ENCODE data around the gene DDX49. TPM values are rescaled to one million over a fixed set of nuclear protein-coding genes. Genes with fewer than 3 reads are reported as not detected.

The DDX49 gene
- total RNA-seq, 1 donor from 2014 or later: 53.6 TPM

DNA sequence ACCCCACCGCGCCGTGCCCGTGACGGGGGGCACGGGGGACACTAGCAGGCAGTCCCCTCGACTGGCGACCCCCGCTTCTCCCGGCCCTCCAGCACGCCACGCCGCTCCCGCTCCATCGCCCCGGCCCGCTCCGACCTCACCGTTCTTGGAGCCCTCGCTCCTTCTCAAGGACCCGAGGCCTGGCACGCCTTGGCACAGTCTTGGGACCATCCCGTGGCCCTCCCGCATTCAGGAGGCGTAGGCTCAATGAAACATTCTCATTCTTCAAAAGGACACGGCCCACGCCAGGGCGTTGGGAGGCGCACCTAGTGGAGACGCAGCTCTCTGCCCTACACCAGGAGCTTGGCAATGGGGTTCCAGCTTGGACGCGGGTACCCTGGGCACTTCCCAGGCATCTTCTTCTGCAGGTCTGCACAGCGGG lies 23.1 kb upstream of the DDX49 start:
- H3K4me3 Mint-ChIP-seq: peak overlapping the region; percentile 79

GRCh38 chr19:18897094-18898029 lies 22.2 kb upstream of the DDX49 start:
- Mint-ChIP-seq H3K27me3 (peaks cover 20% of the 10 kb centered on the region), H3K9me3 (no peaks in the 10 kb centered on the region), H3K4me1 (peaks cover 18% of the 10 kb centered on the region), H3K27ac (peak overlapping the region; percentile 4), H3K36me3 (ENCODE audit: low read depth) (peaks cover 26% of the 10 kb centered on the region), H3K4me3 (peak overlapping the region; percentile 2)
- POLR2A ChIA-PET: no interaction called here
- ATAC-seq (ENCODE audit: low read depth) (no peak), DNase-seq (no peak)
- TF ChIP-seq, protein P1, sequence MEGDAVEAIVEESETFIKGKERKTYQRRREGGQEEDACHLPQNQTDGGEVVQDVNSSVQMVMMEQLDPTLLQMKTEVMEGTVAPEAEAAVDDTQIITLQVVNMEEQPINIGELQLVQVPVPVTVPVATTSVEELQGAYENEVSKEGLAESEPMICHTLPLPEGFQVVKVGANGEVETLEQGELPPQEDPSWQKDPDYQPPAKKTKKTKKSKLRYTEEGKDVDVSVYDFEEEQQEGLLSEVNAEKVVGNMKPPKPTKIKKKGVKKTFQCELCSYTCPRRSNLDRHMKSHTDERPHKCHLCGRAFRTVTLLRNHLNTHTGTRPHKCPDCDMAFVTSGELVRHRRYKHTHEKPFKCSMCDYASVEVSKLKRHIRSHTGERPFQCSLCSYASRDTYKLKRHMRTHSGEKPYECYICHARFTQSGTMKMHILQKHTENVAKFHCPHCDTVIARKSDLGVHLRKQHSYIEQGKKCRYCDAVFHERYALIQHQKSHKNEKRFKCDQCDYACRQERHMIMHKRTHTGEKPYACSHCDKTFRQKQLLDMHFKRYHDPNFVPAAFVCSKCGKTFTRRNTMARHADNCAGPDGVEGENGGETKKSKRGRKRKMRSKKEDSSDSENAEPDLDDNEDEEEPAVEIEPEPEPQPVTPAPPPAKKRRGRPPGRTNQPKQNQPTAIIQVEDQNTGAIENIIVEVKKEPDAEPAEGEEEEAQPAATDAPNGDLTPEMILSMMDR (IDR thresholded peaks at IDR 0.05): no peak
- intact Hi-C loops (cut with micrococcal nuclease): no loop called here
- CTCF ChIA-PET: no interaction called here

More for the DNA sequence above, 23.1 kb upstream of the DDX49 start:
- Mint-ChIP-seq H3K9me3 (no peaks in the 10 kb centered on the region), H3K27me3 (peaks cover 20% of the 10 kb centered on the region), H3K27ac (no peak overlapping the region), H3K4me1 (peaks cover 18% of the 10 kb centered on the region), H3K36me3 (ENCODE audit: low read depth) (peaks cover 23% of the 10 kb centered on the region)
- TF ChIP-seq, protein P1 (IDR thresholded peaks at IDR 0.05): no peak
- CTCF ChIA-PET: no interaction called here
- POLR2A ChIA-PET: no interaction called here
- ATAC-seq (ENCODE audit: low read depth) (no peak), DNase-seq (no peak)
- intact Hi-C loops (cut with micrococcal nuclease): no loop called here

- H3K36me3 Mint-ChIP-seq (ENCODE audit: low read depth): peaks cover 28% of the 10 kb centered on the region
- CTCF ChIA-PET: no interaction called here
Observed at GRCh38 chr19:18898081-18898606, 21.4 kb upstream of the DDX49 start.

GRCh38 chr19:18898607-18899408 lies 20.7 kb upstream of the DDX49 start:
- DNase-seq: no peak
- Mint-ChIP-seq H3K36me3 (ENCODE audit: low read depth) (peaks cover 28% of the 10 kb centered on the region), H3K4me1 (peaks cover 18% of the 10 kb centered on the region), H3K9me3 (no peaks in the 10 kb centered on the region), H3K27ac (no peak overlapping the region), H3K27me3 (peaks cover 14% of the 10 kb centered on the region), H3K4me3 (no peak overlapping the region)
- intact Hi-C loops (cut with micrococcal nuclease): no loop called here
- ChIA-PET CTCF (no interaction called here), POLR2A (interaction anchor here (0.7 kb wide), 1 partner anchor 195 kb away, joined by 8 read pairs; no protein-coding TSS in a partner anchor)
- TF ChIP-seq, protein P1 (IDR thresholded peaks at IDR 0.05): no peak
- no peak for ATAC-seq (ENCODE audit: low read depth)

More at GRCh38 chr19:18898081-18898606, 21.4 kb upstream of the DDX49 start:
- intact Hi-C loops (cut with micrococcal nuclease): no loop called here
- H3K4me1 Mint-ChIP-seq: peaks cover 18% of the 10 kb centered on the region
- peaks cover 18% of the 10 kb centered on the region for H3K27me3 Mint-ChIP-seq
- H3K27ac Mint-ChIP-seq: no peak overlapping the region
- DNase-seq (no peak), ATAC-seq (ENCODE audit: low read depth) (no peak)
- TF ChIP-seq, protein P1 (IDR thresholded peaks at IDR 0.05): no peak
- POLR2A ChIA-PET: interaction anchor here (0.7 kb wide), 1 partner anchor 194 kb away, joined by 8 read pairs; no protein-coding TSS in a partner anchor
- no peak overlapping the region for H3K4me3 Mint-ChIP-seq
- no peaks in the 10 kb centered on the region for H3K9me3 Mint-ChIP-seq

All from activated B cell treated with CpG ODN at 0.5 μM for 24 hours (primary cell).